HG03558 (cell line): Measurements from ENCODE around the gene CATSPER2.
A peak's percentile ranks its signal among the peaks of the same experiment; 100 is the strongest.
"Not testable (repeated sequence)": the region's sequence is repeated elsewhere in the genome, so short reads cannot be mapped to it uniquely, and the experiment has no call there.

ENCODE experiments used
- ATAC-seq: cut with Tn5 transposase; IDR thresholded peaks from one replicate; pipeline ENCODE4 v1.9.1; 2021; ENCODE audit warnings: moderate number of reproducible peaks; ENCODE audit not compliant: unreplicated experiment; ENCODE audit errors: extremely low read depth

Gene CATSPER2

DNA sequence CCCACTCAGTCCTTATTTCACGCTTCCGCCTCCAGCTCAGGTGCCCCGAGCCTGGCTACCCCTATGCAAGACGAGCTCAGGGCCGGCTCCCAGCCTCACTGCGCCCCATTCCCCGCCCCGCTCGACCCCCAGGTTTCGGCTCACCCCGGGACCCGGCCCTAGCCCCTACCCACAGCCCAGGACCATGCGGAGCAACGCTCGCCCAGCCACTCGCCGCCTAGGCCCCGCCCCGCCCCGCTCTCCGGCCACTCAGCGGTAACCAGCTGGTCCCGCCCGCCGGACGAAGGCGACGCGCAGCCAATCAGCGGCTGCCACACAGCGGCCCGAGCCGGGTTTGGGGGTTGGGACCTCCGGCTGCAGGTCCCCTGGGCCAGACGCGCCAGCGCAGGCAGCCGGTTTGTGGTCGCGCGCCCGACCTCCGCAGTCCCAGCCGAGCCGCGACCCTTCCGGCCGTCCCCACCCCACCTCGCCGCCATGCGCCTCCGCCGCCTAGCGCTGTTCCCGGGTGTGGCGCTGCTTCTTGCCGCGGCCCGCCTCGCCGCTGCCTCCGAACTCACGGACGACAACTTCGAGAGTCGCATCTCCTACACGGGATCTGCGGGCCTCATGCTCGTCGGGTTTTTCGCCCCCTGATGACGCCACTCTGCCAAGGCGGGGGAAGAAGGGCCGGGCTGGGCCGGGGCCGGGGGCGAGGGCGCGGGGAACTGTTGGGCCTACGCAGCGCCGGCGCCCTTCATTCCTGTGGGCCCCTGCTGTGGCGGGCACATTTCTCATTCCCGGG lies at the start of gene CATSPER2:
CATSPER2 (minus strand) TSS at position 196 of the 781 bp plus-strand sequence. CDS start 783 bp downstream, outside the sequence.
- ATAC-seq: no peak

DNA sequence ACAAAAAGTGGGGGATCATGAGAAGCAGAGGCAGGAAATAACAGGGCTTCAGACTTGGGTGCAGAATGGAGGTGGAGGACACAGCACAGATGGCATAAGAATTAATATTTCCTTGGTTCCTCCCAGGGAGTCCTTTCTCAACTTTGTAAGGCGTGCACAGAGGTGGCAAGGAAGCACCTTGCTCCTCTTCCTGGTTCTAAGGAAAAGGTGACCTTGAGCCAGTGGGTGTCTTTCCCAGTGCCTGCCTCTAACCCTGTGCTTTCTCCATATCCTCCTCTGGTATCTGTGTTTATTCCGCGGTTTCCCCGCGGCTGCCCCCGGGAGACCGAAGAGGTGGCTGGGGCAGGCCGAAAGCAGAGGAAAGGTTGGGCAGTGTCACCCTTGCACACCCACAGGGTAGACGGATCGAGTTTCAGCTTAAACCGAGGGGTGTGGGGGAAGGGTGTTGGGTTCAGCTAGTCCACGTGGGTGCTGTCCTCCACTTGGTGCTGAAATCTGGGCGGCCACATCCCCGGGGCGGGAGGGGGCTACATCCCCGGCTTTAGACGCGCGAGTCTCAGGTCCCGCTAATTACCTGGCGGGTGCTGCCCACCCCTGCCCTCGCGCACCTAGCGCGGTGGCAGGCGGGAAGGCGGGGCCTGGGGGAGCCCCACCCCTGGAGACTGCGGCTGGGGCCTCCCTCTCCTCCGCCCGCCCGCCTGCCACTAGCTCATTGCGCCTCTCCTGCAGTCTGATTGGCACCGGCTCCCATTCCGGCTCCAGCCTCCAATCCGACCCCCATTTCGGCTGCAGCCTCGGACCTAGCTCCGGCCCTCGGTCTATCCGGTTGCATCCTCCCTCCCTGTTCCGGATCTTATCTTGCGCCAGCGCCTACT lies 44.7 kb upstream of the CATSPER2 start, which contains the start of gene CKMT1A:
CKMT1A (plus strand) TSS at position 712 of the 875 bp plus-strand sequence. CDS start 192 bp downstream, outside the sequence.
- not testable (repeated sequence) for ATAC-seq

DNA sequence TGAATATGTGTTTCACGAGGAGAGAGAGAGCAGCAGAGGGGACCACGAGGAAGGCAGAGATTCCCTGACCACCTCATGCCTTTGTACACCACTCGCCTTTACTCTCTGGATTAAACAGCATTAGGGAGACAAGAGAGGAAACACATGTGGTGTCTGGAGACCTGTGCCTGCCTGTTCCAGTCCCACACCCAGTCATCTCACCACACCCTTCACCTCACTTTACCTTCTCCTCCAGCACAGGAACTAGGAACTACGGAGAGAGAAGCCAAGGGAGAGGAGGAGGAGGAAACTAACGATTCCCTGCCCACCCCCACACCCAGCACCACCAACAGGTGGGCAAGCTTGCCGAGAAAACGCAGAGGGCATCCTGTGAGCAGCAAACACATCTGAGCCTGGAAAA lies 44.0 kb upstream of the CATSPER2 start:
- ATAC-seq: not testable (repeated sequence)

DNA sequence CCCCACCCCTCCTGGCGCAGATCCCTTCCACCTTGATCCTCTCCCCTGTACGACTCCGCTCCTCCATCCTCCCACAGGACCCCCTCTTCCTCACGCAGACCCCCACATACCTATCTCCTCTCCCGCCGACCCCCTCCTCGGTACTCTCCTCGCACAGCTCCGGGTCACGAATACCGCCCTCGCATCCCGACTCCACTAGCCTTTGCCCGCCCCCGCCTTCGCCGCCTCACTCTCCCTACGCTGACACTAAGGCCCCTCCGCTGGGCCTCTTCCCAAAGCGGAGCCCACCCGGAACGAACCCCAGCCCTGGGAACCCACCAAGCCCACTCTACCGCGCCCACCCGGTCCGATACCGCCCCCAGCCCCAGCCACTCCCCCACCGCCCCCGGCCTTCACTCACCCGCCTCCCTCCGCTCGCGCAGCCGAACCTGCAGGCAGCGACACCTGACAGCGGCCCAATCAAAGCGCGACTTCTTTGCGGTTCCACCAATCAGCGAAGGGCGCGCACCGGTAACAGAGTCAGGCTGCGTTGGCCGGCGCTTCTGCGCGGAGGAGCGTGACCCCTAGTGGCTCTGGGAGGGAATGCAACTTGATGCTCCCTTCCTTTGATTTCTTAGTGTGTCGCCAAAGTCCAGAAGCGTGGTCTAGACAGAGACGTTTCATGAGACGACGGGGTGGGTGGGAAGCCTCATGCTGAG lies 41.1 kb upstream of the CATSPER2 start:
- ATAC-seq: peak; percentile 81

DNA sequence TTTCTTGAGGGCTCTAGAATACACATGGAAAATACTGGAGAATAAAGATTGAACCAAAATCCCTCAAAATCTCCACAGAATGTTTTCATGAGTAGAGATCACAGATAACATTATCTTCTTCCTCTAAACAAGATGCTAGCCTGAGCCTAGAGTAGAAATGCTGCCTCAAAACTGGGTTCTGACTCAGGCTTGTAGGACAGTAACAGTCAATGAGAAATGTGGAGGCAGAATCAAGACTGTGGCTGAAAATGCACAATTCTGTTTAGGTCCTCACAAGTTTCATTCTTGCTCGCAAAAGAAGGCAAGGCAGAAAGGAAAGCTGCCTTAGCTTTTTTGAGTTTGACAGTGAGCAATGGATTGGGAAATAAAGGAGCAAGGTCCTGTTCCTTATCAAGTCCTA lies 25.5 kb upstream of the CATSPER2 start:
- ATAC-seq: not testable (repeated sequence)

DNA sequence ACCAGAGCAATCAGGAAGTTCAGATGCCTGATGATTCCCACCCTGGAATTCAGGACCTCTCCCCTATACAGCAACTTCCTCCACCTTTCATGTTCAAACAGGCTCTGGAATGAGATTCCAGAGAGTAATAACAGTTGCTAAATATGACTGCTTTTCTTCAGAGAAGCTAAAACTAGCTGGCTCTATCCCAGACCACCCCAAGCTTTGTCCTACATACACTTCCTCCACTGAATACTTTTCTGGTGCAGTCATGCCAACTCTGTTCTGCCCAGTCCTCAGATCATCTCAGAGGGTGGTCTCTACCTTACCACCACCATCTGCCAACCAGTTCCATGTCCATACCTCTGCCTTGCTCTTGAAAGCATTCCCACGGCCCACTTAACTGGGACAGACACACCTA lies 17.5 kb upstream of the CATSPER2 start:
- ATAC-seq: not testable (repeated sequence)

DNA sequence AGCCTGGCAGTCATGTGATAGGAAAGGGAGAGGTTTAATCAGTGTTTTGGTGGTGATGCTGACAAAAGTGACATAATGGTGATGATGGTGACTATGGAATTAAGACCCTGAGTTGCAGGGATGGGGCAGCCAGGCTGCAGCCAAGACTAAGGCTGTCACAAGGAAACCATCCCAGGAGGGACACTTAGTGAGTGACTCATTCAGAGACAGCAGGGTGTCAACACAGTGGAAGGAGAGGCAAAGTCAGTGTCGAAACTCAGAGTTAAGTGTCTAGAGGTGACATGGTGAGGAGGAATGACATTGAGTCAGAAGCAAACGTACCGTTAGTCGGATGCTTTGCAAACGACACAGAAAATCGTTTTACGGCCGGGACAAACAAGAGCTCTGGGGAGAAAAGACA lies 14.7 kb upstream of the CATSPER2 start:
- ATAC-seq: not testable (repeated sequence)

DNA sequence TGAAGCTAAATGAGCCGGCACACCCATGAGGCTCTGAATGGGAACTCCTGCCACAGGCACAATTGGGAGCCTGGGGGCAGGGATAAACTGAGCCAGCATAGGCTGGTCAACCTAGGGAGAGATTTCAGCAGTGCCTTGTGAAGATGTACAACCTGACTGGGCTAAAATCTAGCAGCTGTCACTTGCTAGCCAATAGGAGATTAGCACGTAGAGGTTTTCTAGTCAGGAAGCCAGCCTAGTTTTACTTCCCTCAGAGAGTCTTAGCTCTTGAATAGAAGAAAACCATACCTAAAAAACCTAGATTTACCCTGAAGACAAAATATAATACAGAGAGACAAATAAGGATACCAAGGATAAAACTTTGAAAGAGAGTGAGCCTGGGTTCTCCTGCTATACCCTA lies 13.6 kb upstream of the CATSPER2 start:
- ATAC-seq: not testable (repeated sequence)

DNA sequence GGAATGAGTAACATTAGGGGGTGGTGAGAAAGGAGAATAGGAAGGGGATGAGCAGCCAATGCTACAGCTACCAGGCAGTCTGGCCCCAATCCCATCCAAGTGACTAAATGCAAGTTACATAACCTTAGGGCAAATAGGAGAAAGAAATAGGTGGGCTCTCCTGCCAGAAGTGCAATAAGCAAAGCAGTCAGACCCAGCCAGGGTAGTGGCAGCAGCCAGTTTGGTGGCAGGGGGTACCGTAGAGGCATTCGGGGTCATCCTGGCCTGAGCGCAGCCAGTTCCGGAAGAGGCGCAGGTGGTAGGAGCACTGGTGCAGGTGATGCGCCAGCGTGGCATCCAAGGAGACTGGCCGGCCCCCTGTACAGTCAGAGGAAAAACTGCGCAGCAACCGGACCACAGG lies 11.1 kb upstream of the CATSPER2 start:
- ATAC-seq: not testable (repeated sequence)

DNA sequence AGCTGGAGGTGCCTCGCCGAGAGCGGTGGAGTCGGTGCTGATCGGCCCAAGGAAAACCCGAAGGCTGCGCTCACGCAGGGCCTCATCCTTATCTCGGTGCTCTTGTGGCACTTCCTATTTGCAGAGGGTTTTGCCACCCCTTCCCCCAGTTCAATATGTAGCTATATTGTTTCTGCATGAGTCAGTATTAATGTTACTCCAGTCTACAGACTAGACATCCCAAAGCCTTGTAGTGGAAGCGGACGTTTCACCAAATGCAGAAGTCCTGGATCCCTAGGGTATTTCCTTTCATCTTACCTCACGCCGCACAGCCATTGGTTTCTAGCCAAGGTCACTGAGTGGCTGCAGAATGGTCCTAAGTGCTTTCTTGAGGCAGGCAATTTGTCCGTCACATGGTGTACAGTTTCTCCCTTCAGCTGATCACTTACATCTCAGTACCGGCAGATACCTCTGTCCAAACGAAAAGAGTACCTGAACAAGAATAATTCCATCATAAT lies 834 bp upstream of the CATSPER2 start:
- not testable (repeated sequence) for ATAC-seq

DNA sequence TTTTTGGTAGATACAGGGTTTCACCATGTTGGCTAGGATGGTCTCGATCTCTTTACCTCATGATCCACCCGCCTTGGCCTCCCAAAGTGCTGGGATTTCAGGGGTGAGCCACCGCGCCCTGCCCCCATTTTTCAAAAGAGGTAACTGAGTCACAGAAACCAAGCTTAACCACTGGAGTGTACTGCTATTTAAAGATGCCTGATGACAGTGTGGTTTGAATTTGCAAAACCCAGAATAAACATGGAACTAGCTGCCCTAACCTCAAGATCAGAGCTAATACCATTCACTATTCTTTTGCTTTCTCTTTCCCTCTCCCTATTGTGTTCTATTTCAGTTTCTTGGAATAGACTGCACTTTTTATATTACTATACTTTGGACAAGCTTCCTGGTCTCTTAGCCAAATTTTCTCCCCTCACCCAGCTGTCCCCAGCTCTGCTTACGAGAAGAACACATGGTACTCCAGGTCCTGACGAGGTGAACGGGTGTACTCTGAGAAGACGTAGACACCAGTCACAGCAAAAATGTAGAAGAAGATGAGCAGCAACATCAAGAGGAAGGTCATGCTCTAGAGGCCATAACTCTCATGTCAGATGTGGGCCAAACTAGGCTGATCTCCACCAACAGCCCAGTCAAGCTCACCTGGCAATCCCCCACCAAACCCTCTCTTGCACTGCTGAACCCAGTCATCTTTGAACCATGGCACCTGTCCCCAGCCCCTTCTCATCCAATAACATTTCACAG lies 10.0 kb downstream of the CATSPER2 start:
- not testable (repeated sequence) for ATAC-seq

DNA sequence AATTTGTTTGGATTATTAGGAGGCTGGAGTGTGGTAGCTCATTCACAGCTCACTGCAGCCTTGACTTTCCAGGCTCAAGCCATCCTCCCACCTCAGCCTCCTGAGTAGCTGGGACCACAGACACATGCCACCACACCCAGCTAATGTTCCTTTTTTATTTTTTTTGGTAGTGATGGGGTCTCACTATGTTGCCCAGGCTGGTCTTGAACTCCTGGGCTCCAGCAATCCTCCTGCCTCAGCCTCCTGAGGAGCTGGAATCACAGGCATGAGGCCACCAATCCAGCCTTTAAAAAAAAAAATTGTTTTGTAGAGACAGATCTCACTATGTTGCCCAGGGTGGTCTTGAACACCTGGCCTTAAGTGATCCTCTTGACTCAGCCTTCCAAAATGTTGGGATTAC lies 21.7 kb downstream of the CATSPER2 start:
- not testable (repeated sequence) for ATAC-seq

DNA sequence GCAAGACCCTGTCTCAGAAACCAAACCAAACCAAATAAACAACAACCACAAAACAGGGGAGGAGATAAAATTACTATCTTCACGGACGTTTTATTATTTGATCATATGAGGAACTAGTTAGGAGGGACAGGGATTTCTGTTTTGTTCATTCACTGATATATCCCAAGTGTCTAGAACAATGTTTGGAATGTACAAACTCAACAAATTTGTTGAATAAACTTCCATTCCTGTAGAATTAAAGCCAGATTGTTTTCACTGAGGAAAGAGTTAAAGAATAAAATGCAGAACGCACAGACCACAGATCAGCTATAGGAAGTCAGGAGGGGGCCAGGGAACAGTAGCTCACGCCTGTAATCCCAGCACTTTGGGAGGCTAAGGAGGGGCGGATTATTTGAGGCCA lies 23.5 kb downstream of the CATSPER2 start:
- no peak for ATAC-seq

DNA sequence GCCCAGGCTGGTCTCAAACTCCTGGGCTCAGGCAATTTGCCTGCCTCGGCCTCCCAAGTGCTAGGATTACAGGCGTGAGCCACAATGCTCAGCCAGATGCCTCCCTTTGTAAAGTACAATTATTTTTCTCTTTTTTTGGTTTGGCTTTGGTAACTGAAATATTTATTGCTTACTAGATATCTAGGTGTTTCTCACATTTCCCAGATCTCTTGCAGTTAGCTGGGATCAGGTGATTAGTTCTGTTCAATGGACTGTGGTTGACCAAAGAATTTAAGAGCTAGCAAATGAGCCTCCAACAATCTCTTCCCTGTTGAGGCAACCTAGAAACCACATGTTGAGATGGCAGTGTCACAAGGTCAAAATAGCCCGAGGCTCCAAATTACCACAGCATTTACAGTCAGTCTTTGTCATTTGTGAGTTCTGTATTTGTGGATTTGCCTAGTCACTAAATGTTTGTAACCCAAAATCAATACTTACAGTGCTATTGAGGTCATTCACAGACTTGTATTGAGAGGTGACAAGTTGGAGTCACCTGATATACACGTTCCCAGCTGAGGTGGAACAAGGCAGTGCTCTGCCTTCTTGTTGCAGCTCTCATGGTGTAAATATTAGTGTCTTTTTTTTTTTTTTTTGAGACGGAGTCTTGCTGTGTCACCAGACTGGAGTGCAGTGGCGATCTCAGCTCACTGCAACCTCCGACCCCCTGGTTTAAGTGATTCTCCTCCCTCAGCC lies 26.4 kb downstream of the CATSPER2 start:
- ATAC-seq: not testable (repeated sequence)

DNA sequence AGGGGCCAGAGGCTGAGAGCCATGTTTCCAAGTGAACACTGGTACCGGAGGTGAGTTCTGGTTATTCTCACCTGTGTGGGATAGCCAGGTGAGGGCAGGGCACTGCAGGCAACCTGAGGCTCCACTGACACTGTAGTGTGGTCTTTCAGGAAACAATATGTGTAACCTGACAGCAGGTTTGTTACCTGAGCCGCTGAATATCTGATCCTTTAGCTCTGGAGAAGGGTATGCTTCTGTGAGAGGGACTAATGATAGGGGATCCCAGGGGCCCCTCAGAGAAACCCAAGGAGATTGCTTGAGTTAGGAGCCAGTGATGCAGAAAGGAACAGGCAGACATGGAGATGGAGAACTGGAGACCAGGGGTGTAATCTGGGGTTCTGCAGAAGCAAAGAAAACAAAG lies 29.9 kb downstream of the CATSPER2 start, which contains the start of gene STRC:
STRC (minus strand) TSS at position 101 of the 400 bp plus-strand sequence; CDS start at position 23, 78 bp downstream.
- not testable (repeated sequence) for ATAC-seq

DNA sequence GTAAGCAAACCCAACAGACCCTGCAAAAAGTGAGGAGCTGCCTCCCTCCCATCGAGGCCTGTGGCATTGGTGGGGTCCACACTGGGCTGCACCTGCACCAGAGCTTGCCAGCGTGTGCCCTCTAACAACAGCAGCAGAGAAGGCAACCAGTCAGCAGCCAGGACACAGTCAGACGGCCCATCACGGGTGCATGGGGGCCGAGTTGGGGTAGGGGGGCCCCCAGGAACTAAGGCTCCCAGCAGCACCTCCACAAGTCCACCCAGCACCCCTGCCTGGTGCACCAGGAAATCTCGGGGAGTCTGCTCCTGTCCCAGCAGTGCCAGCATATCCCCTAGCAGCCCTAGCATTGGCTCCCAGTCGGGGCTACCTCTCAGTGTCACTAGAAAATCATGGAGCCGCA lies 30.9 kb downstream of the CATSPER2 start:
- ATAC-seq: not testable (repeated sequence)

DNA sequence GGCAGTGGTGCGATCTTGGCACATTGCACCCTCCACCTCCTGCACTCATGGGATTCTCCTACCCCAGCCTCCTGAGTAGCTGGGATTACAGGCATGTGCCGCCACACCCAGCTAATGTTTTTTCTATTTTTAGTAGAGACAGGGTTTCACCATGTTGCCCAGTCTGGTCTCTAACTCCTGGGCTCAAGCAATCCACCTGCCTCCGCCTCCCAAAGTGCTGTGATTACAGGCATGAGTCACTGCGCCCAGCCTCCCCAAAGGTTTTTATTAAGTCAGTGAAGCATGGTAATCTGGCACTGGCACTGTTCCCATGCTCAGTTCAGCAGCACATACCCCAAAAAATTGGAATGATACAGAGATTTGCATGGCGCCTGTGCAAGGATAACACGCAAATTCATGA lies 46.4 kb downstream of the CATSPER2 start:
- not testable (repeated sequence) for ATAC-seq

DNA sequence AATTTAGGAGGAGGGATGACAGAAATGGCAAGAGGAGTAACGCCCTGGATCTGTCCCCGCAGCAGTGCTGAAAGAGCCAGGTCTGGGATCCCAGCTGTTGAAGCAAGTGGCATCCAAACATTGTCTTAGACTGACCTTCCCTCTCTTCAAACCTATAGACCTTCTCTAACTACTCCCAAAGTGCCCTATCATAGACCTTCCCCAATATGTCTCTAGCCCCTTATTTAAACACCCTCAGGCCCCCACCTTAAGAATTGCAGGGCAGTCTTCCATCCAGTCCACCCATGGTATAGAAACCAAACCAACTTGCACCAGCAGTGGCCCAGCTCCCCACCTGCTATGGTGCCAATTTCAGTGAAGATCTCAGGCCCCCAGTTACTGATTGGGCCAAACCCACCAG lies 48.4 kb downstream of the CATSPER2 start:
- not testable (repeated sequence) for ATAC-seq

DNA sequence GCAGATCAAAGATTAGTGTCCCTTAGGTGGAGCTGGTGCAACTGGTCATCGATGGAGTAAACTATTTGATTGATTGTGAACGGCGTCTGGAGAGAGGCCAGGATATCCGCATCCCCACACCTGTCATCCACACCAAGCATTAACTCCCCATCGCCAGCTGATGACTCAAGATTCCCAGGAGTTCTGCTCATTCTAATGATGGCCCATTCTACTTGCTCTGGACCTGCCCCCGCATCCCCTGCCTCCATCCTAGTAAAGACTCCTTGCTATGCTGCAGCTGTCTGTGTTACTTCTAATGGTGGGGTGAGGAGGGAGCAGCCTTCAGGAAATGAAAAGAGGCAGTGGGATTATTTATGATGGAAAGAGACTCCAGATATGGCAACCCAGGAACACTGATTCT lies 49.5 kb downstream of the CATSPER2 start:
- not testable (repeated sequence) for ATAC-seq
